ENCODE measurements around the gene FOXA2. TPM values are rescaled to one million over a fixed set of nuclear protein-coding genes. Genes with fewer than 3 reads are reported as not detected.
A peak's percentile ranks its signal among the peaks of the same experiment; 100 is the strongest.

Gene FOXA2
- total RNA-seq, 1 donor from 2014 or later: 23.5 TPM

- Histone ChIP-seq H3K4me3 (no peak overlapping the region), H3K9me3 (no peaks in the 10 kb centered on the region), H3K27me3 (ENCODE audit: low read depth) (peaks cover 7% of the 10 kb centered on the region), H3K27ac (no peak overlapping the region), H3K4me1 (no peaks in the 10 kb centered on the region), H3K36me3 (no peaks in the 10 kb centered on the region)
- no peak for DNase-seq
- TF ChIP-seq CTCF (IDR thresholded peaks at IDR 0.05): no peak
- intact Hi-C loops (cut with DNase I): no loop called here
- ATAC-seq: no peak
Measured at GRCh38 chr20:22623211-22623610, 38.8 kb upstream of the FOXA2 start.

- Histone ChIP-seq H3K36me3 (no peaks in the 10 kb centered on the region), H3K9me3 (no peaks in the 10 kb centered on the region), H3K4me1 (no peaks in the 10 kb centered on the region), H3K27ac (no peak overlapping the region), H3K27me3 (ENCODE audit: low read depth) (peaks cover 7% of the 10 kb centered on the region), H3K4me3 (no peak overlapping the region)
- ATAC-seq: no peak
- intact Hi-C loops (cut with DNase I): no loop called here
- TF ChIP-seq CTCF (IDR thresholded peaks at IDR 0.05): no peak
- DNase-seq: no peak
Measured at GRCh38 chr20:22620342-22620741, 36.0 kb upstream of the FOXA2 start.

- TF ChIP-seq CTCF (IDR thresholded peaks at IDR 0.05): no peak
- ATAC-seq (no peak), DNase-seq (no peak)
- no peaks in the 10 kb centered on the region for H3K36me3 ChIP-seq
- peaks cover 7% of the 10 kb centered on the region for H3K27me3 ChIP-seq (ENCODE audit: low read depth)
- no peak overlapping the region for H3K27ac ChIP-seq
- H3K4me3 ChIP-seq: no peak overlapping the region
- intact Hi-C loops (cut with DNase I): no loop called here
- no peaks in the 10 kb centered on the region for H3K9me3 ChIP-seq
- no peaks in the 10 kb centered on the region for H3K4me1 ChIP-seq
Measured at GRCh38 chr20:22619806-22620205, 35.4 kb upstream of the FOXA2 start.

- H3K4me3 ChIP-seq: no peak overlapping the region
- intact Hi-C loops (cut with DNase I): no loop called here
- H3K4me1 ChIP-seq: no peaks in the 10 kb centered on the region
- ATAC-seq (no peak), DNase-seq (no peak)
- H3K27ac ChIP-seq: no peak overlapping the region
- no peaks in the 10 kb centered on the region for H3K9me3 ChIP-seq
- no peaks in the 10 kb centered on the region for H3K36me3 ChIP-seq
- H3K27me3 ChIP-seq (ENCODE audit: low read depth): peaks cover 4% of the 10 kb centered on the region
- TF ChIP-seq CTCF (IDR thresholded peaks at IDR 0.05): no peak
Measured at GRCh38 chr20:22619272-22619671, 34.9 kb upstream of the FOXA2 start.

GRCh38 chr20:22617160-22617559 lies 32.8 kb upstream of the FOXA2 start:
- ATAC-seq (peak; percentile 90 to 96), DNase-seq (peak; percentile 59)
- H3K4me1 ChIP-seq: no peaks in the 10 kb centered on the region
- H3K36me3 ChIP-seq: no peaks in the 10 kb centered on the region
- H3K9me3 ChIP-seq: no peaks in the 10 kb centered on the region
- intact Hi-C loops (cut with DNase I): no loop called here
- TF ChIP-seq CTCF (IDR thresholded peaks at IDR 0.05): no peak
- no peak overlapping the region for H3K27ac ChIP-seq
- no peak overlapping the region for H3K4me3 ChIP-seq
- peaks cover 5% of the 10 kb centered on the region for H3K27me3 ChIP-seq (ENCODE audit: low read depth)

GRCh38 chr20:22616551-22616950 lies 32.2 kb upstream of the FOXA2 start:
- Histone ChIP-seq H3K9me3 (no peaks in the 10 kb centered on the region), H3K27ac (no peak overlapping the region), H3K27me3 (ENCODE audit: low read depth) (peaks cover 9% of the 10 kb centered on the region), H3K36me3 (no peaks in the 10 kb centered on the region), H3K4me1 (no peaks in the 10 kb centered on the region), H3K4me3 (no peak overlapping the region)
- DNase-seq (no peak), ATAC-seq (no peak)
- TF ChIP-seq CTCF (IDR thresholded peaks at IDR 0.05): no peak
- intact Hi-C loops (cut with DNase I): no loop called here
